ENCODE measurements around the gene UBL4A.
A peak's percentile ranks its signal among the peaks of the same experiment; 100 is the strongest.

UBL4A gene

GRCh38 chrX:154436983-154437752 is 49.2 kb downstream of the UBL4A start, which contains the start of gene GDI1:
GDI1 (plus strand) TSS chrX:154437154; CDS start chrX:154437255, 101 bp downstream.
- peak; percentile 38 for DNase-seq (ENCODE audit: low spot score)

DNA sequence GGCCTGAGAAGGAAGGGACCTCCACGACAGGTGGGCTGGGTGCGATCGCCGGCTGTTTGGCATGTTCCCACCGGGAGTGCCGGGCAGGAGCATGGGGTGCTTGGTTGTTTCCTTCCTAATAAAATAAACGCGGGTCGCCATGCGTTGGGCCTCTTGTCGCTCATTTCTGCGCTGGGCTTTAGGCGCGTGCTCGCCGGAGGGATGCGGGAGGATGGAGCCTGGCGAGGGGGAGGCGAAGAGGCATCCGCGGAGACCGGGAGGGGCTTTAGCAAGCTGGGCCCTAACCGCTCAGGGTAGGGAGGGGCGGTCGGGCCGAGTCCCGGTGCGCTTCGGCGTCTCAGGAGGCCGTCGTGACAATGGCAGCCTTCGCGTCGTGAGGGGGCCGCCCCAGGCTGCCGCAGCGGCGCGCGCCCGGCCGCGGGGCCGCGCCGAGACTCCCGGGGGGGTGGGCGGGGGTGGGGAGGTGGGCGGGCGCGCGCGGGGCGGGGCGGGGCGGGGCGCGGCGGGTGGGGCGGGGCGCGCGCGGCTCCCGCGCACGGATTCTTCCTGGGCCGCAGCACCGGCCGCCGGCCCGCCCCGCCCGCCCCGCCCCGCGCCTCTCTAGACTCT is 49.9 kb downstream of the UBL4A start:
- peak; percentile 65 for DNase-seq (ENCODE audit: low spot score)

GRCh38 chrX:154435171-154435733 is 51.2 kb downstream of the UBL4A start:
- DNase-seq (ENCODE audit: low spot score), result no peak

DNA sequence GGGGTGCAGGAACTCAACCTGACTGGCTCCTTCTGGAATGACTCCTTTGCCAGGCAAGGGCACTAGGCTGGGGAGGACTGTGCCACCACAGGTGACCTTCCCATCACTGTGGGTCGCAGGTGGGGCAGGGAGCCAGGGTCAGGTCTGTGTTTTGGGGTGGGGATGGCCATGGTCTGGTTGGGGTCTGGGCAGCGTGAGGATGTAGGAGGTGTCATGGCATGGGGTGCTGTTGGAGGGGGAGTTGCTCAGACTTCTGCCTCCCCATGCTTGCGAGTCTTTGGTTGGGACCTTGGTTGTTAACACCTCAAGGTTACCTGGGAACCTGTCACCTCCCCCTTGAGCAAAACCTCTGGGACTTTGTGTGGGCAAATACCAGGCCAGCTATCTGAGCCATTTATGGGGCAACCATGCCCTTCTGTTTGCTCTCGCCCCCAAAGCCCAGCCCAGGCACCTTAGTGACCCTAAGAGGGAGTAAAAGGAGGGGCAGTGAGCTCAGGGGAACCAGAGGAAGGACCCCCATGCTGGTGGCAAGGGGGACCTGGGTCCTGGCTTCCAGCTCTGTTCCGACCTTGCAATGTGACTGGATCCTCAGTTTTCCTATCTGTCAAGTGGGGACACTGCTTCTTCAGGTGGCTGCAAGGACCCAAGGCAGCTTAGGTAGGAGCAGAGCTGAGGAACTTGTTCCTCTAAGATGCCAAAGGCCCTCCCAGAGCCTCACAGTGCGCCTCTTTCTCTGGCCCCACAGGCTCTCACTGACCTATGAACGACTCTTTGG is 51.8 kb downstream of the UBL4A start:
- DNase-seq (ENCODE audit: low spot score), result no peak

Data from AG08395 (cell line).